ENCODE measurements around the gene RARA.
"Not testable (repeated sequence)": the region's sequence is repeated elsewhere in the genome, so short reads cannot be mapped to it uniquely, and the experiment has no call there.

The RARA gene

GRCh38 chr17:40372644-40373043 lies 63.7 kb downstream of the RARA start:
- H3K36me3 ChIP-seq (ENCODE audit: control insufficient read depth, insufficient read depth, low read length); H3K4me1 ChIP-seq (ENCODE audit: control insufficient read depth, insufficient read depth, low read length, poor library complexity, severe bottlenecking); H3K4me3 ChIP-seq (ENCODE audit: extremely low read depth, insufficient read depth, low read length, poor library complexity, severe bottlenecking); H3K27ac ChIP-seq (ENCODE audit: low read depth, low read length, severe bottlenecking); H3K9me3 ChIP-seq (ENCODE audit: control insufficient read depth, low read length): not testable (repeated sequence)
- WGBS, 2 experiments (ENCODE audit: insufficient coverage in 2 of 2): 96 to 100% methylated on average over 1 to 2 of the region's 4 CpGs

DNA sequence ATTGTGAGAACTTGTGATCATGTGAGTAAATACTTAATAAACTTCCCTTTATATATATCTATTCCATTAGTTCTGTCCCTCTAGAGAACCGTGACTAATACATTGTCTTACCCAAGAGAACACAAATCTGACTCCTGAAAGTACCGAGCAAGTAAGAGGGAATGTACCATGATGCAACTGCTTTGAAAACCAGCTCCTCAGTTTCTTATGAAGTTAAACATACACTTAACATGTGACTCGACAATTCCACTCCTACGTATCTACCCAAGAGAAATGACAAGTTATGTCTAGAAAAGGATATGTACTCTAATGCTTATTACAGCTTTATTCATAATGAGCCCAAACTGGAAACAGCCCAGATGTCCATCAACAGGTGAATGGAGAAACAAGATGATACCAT lies 64.3 kb downstream of the RARA start:
- H3K9me3 ChIP-seq (ENCODE audit: control insufficient read depth, low read length): peaks cover 10% of the 10 kb centered on the region
- no peaks in the 10 kb centered on the region for H3K36me3 ChIP-seq (ENCODE audit: control insufficient read depth, insufficient read depth, low read length)
- no peak overlapping the region for H3K27ac ChIP-seq (ENCODE audit: low read depth, low read length, severe bottlenecking)
- H3K4me3 ChIP-seq (ENCODE audit: extremely low read depth, insufficient read depth, low read length, poor library complexity, severe bottlenecking): no peak overlapping the region
- H3K4me1 ChIP-seq (ENCODE audit: control insufficient read depth, insufficient read depth, low read length, poor library complexity, severe bottlenecking): no peaks in the 10 kb centered on the region
- 94% methylated on average over 2 of the region's 4 CpGs; no CpG with 5 or more reads in 1 of the 2 experiments for WGBS, 2 experiments (ENCODE audit: insufficient coverage in 2 of 2)

GRCh38 chr17:40373999-40374398 lies 65.0 kb downstream of the RARA start:
- Histone ChIP-seq H3K4me1 (ENCODE audit: control insufficient read depth, insufficient read depth, low read length, poor library complexity, severe bottlenecking) (no peaks in the 10 kb centered on the region), H3K27ac (ENCODE audit: low read depth, low read length, severe bottlenecking) (no peak overlapping the region), H3K9me3 (ENCODE audit: control insufficient read depth, low read length) (peaks cover 10% of the 10 kb centered on the region), H3K4me3 (ENCODE audit: extremely low read depth, insufficient read depth, low read length, poor library complexity, severe bottlenecking) (no peak overlapping the region), H3K36me3 (ENCODE audit: control insufficient read depth, insufficient read depth, low read length) (no peaks in the 10 kb centered on the region)
- 87 to 95% methylated on average over 7 of the region's 8 CpGs for WGBS, 2 experiments (ENCODE audit: insufficient coverage in 2 of 2)

DNA sequence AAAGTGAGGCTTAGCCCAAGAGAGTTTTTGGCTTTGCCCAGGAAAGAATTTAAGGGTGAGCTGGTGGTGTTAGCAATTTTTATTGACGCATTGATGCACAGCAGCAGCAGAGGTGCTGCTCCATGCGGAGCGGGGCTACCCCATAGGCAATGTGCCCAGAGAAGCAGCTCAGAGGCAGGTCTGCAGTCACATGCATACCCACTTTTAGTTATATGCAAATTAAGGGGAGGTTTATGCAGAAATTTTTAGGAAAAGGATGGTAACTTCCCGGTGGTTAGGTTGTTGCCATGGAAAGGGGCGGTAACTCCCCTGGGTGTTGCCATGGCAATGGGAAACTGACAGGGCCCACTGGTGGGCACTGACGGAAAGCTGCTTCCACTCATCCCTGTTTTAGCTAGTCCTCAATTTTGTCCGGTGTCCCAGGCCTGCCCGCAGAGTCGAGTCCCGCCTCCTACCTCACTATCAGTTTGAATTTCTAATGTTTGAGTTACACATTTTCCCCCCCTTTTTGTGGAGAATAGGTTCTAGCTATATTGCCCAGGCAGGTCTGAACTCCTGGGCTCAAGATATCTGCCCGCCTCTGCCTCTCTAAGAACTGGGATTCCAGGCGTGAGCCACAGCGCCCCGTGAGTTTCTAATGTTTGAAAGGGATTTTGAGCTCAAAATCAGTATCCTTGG lies 66.0 kb downstream of the RARA start:
- Histone ChIP-seq H3K36me3 (ENCODE audit: control insufficient read depth, insufficient read depth, low read length) (no peaks in the 10 kb centered on the region), H3K4me1 (ENCODE audit: control insufficient read depth, insufficient read depth, low read length, poor library complexity, severe bottlenecking) (no peaks in the 10 kb centered on the region), H3K9me3 (ENCODE audit: control insufficient read depth, low read length) (peaks cover 10% of the 10 kb centered on the region), H3K27ac (ENCODE audit: low read depth, low read length, severe bottlenecking) (no peak overlapping the region), H3K4me3 (ENCODE audit: extremely low read depth, insufficient read depth, low read length, poor library complexity, severe bottlenecking) (no peak overlapping the region)
- 84 to 88% methylated on average over 7 to 12 of the region's 14 CpGs for WGBS, 2 experiments (ENCODE audit: insufficient coverage in 2 of 2)

DNA sequence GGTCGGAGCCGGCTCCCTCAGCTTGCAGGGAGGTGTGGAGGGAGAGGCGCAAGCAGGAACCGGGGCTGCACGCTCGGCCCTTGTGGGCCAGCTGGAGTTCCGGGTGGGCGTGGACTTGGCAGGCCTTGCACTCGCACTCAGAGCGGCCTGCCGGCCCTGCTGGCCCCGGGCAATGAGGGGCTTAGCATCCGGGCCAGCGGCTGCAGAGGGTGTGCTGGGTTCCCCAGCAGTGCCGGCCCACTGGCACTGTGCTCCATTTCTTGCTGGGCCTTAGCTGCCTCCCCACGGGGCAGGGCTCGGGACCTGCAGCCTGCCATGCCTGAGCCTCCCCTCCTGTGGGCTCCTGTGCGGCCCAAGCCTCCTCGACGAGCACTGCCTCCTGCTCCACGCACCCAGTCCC lies 66.8 kb downstream of the RARA start:
- H3K27ac ChIP-seq (ENCODE audit: low read depth, low read length, severe bottlenecking); H3K4me3 ChIP-seq (ENCODE audit: extremely low read depth, insufficient read depth, low read length, poor library complexity, severe bottlenecking); H3K4me1 ChIP-seq (ENCODE audit: control insufficient read depth, insufficient read depth, low read length, poor library complexity, severe bottlenecking); H3K36me3 ChIP-seq (ENCODE audit: control insufficient read depth, insufficient read depth, low read length); H3K9me3 ChIP-seq (ENCODE audit: control insufficient read depth, low read length): not testable (repeated sequence)
- 94 to 96% methylated on average over 9 to 19 of the region's 21 CpGs for WGBS, 2 experiments (ENCODE audit: insufficient coverage in 2 of 2)

- H3K36me3 ChIP-seq (ENCODE audit: control insufficient read depth, insufficient read depth, low read length); H3K4me1 ChIP-seq (ENCODE audit: control insufficient read depth, insufficient read depth, low read length, poor library complexity, severe bottlenecking): not testable (repeated sequence)
- 81 to 91% methylated on average over 4 to 6 of the region's 6 CpGs for WGBS, 2 experiments (ENCODE audit: insufficient coverage in 2 of 2)
Observed at GRCh38 chr17:40376541-40376940, 67.6 kb downstream of the RARA start.

DNA sequence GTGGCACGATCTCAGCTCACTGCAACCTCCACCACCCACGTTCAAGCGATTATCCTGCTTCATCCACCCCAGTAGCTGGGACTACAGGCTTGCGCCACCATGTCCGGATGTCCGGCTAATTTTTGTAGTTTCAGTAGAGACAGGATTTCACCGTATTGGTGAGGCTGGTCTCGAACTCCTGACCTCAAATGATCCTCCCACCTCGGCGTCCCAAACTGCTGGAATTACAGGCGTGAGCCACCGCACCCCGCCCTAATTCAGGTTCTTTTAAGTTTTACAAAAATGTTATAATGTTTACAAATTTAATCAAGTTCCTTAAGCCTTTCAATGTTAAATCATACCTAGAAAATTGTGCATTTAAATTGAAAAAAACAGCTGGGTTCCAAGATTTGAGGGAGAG lies 68.9 kb downstream of the RARA start:
- Histone ChIP-seq H3K4me1 (ENCODE audit: control insufficient read depth, insufficient read depth, low read length, poor library complexity, severe bottlenecking) (no peaks in the 10 kb centered on the region), H3K9me3 (ENCODE audit: control insufficient read depth, low read length) (peaks cover 10% of the 10 kb centered on the region), H3K27ac (ENCODE audit: low read depth, low read length, severe bottlenecking) (no peak overlapping the region), H3K36me3 (ENCODE audit: control insufficient read depth, insufficient read depth, low read length) (no peaks in the 10 kb centered on the region), H3K4me3 (ENCODE audit: extremely low read depth, insufficient read depth, low read length, poor library complexity, severe bottlenecking) (no peak overlapping the region)
- WGBS, 2 experiments (ENCODE audit: insufficient coverage in 2 of 2): 90 to 94% methylated on average over 5 to 8 of the region's 13 CpGs

More at GRCh38 chr17:40376541-40376940, 67.6 kb downstream of the RARA start:
- H3K4me3 ChIP-seq (ENCODE audit: extremely low read depth, insufficient read depth, low read length, poor library complexity, severe bottlenecking); H3K27ac ChIP-seq (ENCODE audit: low read depth, low read length, severe bottlenecking); H3K9me3 ChIP-seq (ENCODE audit: control insufficient read depth, low read length): not testable (repeated sequence)

DNA sequence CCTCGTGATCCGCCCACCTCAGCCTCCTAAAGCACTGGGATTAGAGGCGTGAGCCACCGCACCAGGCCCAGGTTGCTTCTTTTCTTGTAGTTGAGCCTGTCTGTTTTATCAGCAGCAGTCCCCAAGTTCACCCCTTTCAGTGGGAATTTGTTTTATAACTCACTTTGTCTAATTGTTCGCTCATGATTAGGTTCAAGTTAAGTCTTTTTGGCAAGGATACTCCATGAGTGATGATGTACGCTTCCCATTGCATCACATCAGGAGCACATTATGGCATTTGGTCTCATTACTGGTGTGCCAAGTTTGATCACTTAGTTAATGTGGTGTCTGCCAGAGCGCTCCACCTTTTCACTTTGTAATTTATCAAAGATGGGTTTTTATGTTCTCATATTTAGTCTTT lies 70.0 kb downstream of the RARA start:
- Histone ChIP-seq H3K36me3 (ENCODE audit: control insufficient read depth, insufficient read depth, low read length) (no peaks in the 10 kb centered on the region), H3K4me1 (ENCODE audit: control insufficient read depth, insufficient read depth, low read length, poor library complexity, severe bottlenecking) (no peaks in the 10 kb centered on the region), H3K9me3 (ENCODE audit: control insufficient read depth, low read length) (peaks cover under 1% of the 10 kb centered on the region), H3K4me3 (ENCODE audit: extremely low read depth, insufficient read depth, low read length, poor library complexity, severe bottlenecking) (no peak overlapping the region), H3K27ac (ENCODE audit: low read depth, low read length, severe bottlenecking) (no peak overlapping the region)
- 90 to 97% methylated on average over 5 to 6 of the region's 7 CpGs for WGBS, 2 experiments (ENCODE audit: insufficient coverage in 2 of 2)

DNA sequence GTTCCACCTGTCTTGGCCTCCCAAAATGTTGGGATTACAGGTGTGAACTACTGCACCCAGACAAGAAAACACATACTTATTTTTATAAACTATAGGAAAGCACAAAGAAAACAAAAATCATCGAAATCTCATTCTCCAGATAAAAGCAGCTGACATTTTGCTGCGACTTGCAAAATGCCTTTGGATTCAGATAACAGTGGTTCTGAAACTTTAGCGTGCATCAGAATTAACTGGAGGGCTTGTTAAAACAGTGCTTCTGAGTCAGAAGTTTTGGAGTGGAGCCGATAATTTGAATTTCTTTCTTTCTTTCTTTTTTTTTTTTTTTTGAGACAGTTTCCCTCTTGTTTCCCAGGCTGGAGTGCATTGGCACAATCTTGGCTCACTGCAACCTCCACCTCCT lies 73.3 kb downstream of the RARA start:
- Histone ChIP-seq H3K27ac (ENCODE audit: low read depth, low read length, severe bottlenecking) (no peak overlapping the region), H3K4me3 (ENCODE audit: extremely low read depth, insufficient read depth, low read length, poor library complexity, severe bottlenecking) (no peak overlapping the region), H3K4me1 (ENCODE audit: control insufficient read depth, insufficient read depth, low read length, poor library complexity, severe bottlenecking) (no peaks in the 10 kb centered on the region), H3K36me3 (ENCODE audit: control insufficient read depth, insufficient read depth, low read length) (peaks cover 2% of the 10 kb centered on the region), H3K9me3 (ENCODE audit: control insufficient read depth, low read length) (no peaks in the 10 kb centered on the region)
- 100% methylated on average over 2 to 3 of the region's 4 CpGs for WGBS, 2 experiments (ENCODE audit: insufficient coverage in 2 of 2)

- not testable (repeated sequence) for H3K4me3 ChIP-seq (ENCODE audit: extremely low read depth, insufficient read depth, low read length, poor library complexity, severe bottlenecking); H3K4me1 ChIP-seq (ENCODE audit: control insufficient read depth, insufficient read depth, low read length, poor library complexity, severe bottlenecking); H3K27ac ChIP-seq (ENCODE audit: low read depth, low read length, severe bottlenecking); H3K9me3 ChIP-seq (ENCODE audit: control insufficient read depth, low read length)
- peaks cover 41% of the 10 kb centered on the region for H3K36me3 ChIP-seq (ENCODE audit: control insufficient read depth, insufficient read depth, low read length)
- WGBS, 2 experiments (ENCODE audit: insufficient coverage in 2 of 2): 94 to 100% methylated on average over 1 to 2 of the region's 3 CpGs
Observed at GRCh38 chr17:40386555-40386954, 77.6 kb downstream of the RARA start.

DNA sequence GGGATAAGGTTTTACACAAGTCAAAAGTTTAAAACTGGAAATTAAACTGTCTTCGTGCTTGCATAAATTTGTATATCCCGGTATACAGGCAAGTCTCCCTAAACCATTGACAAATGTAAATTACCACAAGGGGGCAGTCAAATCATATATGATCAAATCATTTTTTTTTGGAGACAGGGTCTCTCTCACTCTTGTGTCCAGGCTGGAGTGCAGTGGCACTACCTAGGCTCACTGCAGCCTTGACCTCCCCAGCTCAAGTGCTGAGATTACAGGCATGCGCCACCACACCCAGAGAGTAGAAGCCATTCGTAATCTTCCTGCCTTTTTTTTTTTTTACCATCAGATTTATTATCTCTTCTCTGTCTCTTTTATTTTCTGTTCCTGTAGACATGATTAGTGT lies 90.2 kb downstream of the RARA start:
- no peak overlapping the region for H3K27ac ChIP-seq (ENCODE audit: low read depth, low read length, severe bottlenecking)
- H3K4me1 ChIP-seq (ENCODE audit: control insufficient read depth, insufficient read depth, low read length, poor library complexity, severe bottlenecking): no peaks in the 10 kb centered on the region
- 81 to 87% methylated on average over 3 of the region's 4 CpGs for WGBS, 2 experiments (ENCODE audit: insufficient coverage in 2 of 2)
- no peaks in the 10 kb centered on the region for H3K9me3 ChIP-seq (ENCODE audit: control insufficient read depth, low read length)
- peaks cover 99% of the 10 kb centered on the region for H3K36me3 ChIP-seq (ENCODE audit: control insufficient read depth, insufficient read depth, low read length)
- no peak overlapping the region for H3K4me3 ChIP-seq (ENCODE audit: extremely low read depth, insufficient read depth, low read length, poor library complexity, severe bottlenecking)
